Measurements from ENCODE around the gene PANX1. TPM values are rescaled to one million over a fixed set of nuclear protein-coding genes. Genes with fewer than 3 reads are reported as not detected.
"Not testable (repeated sequence)": the region's sequence is repeated elsewhere in the genome, so short reads cannot be mapped to it uniquely, and the experiment has no call there.

The PANX1 gene
- total and polyA plus RNA-seq, 2 donors, result 5.3 to 14.4 TPM

DNA sequence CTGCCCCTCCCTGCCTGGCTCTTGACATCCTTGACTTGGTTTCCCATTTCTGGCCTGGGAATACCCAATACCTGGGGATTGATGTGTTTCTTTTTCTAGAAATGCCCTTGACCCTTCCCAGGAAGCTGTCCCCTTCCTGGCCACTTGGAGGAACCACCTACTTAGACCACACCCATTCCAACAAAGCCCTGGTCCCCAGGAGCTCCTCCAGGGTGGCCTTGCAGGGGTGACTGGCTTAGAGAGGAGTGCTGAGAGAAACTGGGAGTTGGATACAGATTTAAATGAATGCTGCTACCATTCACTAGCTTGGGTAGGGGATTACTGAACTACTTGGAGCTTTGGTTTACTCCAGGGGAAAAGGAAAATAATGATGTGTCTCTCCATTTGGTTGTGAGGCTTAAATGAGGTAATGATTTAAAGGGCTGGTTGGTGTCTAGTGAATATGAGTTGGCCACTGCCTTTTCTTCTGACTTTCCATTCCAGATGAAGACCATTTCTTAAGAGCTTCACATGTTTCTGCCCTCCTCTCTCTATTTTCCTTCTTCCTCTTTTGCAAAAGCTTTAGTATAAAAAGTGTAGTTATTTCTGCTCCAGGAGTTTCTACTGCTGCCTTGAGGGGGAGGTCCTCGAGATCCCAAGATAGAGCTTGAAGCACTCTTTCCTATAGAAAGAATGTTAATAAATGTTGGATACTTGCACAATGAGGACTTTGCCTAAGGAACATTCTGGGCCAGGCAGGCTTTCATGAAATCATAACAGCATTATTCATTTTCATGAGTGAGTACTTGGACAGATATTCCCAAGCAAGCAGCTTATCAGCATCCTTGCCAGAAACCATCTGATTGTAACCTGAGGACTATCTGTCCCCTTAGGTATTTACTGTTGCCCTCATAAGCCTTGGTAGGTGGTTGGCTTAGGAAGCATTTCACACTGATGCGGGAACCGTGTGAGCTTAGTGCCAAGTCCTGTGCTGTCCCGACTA is 22.4 kb downstream of the PANX1 start:
- DNase-seq (ENCODE audit: low read depth in 6 of 9, low spot score in 9 of 9), result no peak

DNA sequence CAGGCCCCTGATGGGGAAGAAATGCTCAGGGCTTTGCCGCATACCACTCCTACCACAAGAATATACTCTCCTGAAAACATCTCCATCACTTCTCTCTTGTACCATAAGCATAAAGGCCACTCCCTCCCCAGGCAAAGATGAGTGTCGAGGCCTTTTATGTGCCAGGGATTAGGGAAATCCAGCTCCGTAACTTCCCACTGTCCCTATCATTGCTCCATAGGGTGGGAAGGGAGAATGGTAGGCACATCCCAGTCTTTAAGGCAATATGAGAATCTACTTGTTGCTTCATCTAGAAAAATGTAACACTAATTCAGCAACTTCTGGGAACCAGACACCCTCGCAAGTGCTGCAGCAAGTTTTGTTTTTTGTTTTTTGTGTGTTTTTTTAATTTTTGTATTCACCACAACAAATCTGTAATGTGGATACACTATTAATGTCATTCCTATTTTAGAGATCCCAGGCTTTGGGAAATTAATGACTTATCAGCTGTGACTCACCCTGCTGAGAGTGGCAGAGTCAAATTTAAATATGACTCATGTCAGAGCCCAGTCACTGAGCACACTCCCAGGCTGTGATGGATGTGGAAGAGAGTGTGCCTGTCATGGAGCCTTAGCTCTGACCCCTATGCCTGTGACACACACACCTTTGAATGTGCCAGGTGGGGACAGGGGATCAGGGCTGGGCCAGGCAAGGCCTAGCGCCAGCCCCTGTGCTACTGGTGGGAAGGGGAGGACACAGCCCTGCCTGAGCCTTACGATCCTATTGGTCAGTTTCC is 23.4 kb downstream of the PANX1 start:
- Histone ChIP-seq H3K4me3 (ENCODE audit: low read length in 2 of 2) (no peak overlapping the region), H3K27me3 (ENCODE audit: control insufficient read depth in 2 of 2, insufficient read depth in 1 of 2, low read length in 1 of 2) (no peaks in the 10 kb centered on the region), H3K4me1 (ENCODE audit: control insufficient read depth in 2 of 2, insufficient read depth in 2 of 2, low read length in 2 of 2) (peaks cover 14 to 41% of the 10 kb centered on the region in 2 donors), H3K9me3 (ENCODE audit: control insufficient read depth in 2 of 2, insufficient read depth in 1 of 2, low read length in 1 of 2) (no peaks in the 10 kb centered on the region), H3K27ac (ENCODE audit: low read depth in 1 of 2, low read length in 1 of 2) (no peak overlapping the region), H3K36me3 (ENCODE audit: control insufficient read depth in 2 of 2, insufficient read depth in 2 of 2, low read length in 1 of 2) (peaks cover 0 to 10% of the 10 kb centered on the region in 2 donors)
- no peak for DNase-seq (ENCODE audit: low read depth in 6 of 9, low spot score in 9 of 9)
- 96% methylated on average over 6 of the region's 6 CpGs for WGBS

More for the DNA sequence above, 22.4 kb downstream of the PANX1 start:
- Histone ChIP-seq H3K4me3 (ENCODE audit: low read length in 2 of 2) (no peak overlapping the region), H3K27ac (ENCODE audit: low read depth in 1 of 2, low read length in 1 of 2) (no peak overlapping the region), H3K9me3 (ENCODE audit: control insufficient read depth in 2 of 2, insufficient read depth in 1 of 2, low read length in 1 of 2) (no peaks in the 10 kb centered on the region), H3K4me1 (ENCODE audit: control insufficient read depth in 2 of 2, insufficient read depth in 2 of 2, low read length in 2 of 2) (peaks cover 14 to 44% of the 10 kb centered on the region in 2 donors), H3K27me3 (ENCODE audit: control insufficient read depth in 2 of 2, insufficient read depth in 1 of 2, low read length in 1 of 2) (no peaks in the 10 kb centered on the region), H3K36me3 (ENCODE audit: control insufficient read depth in 2 of 2, insufficient read depth in 2 of 2, low read length in 1 of 2) (peaks cover 0 to 6% of the 10 kb centered on the region in 2 donors)
- WGBS, result 93% methylated on average over 4 of the region's 4 CpGs

DNA sequence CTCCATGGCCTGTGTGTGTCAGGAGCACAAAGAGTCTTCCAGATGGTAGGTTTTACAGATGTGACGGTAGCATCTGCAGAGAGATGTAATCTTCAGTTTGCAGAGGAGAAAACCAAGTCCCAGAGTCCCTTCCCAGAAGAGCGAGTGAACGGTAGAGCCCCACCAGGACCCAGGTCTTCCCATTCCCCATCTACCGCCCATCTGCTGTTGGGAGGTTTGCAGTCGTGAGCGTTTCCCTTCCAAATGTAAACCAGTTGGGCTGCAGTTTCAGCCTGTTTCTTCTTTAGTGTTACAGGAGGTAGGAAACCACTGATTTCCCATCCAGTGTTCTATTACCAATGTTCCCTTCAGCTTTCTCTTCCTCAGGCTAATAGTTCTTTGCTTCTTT is 24.0 kb downstream of the PANX1 start:
- Histone ChIP-seq H3K27me3 (ENCODE audit: control insufficient read depth in 2 of 2, insufficient read depth in 1 of 2, low read length in 1 of 2) (no peaks in the 10 kb centered on the region), H3K4me1 (ENCODE audit: control insufficient read depth in 2 of 2, insufficient read depth in 2 of 2, low read length in 2 of 2) (peaks cover 9 to 36% of the 10 kb centered on the region in 2 donors), H3K9me3 (ENCODE audit: control insufficient read depth in 2 of 2, insufficient read depth in 1 of 2, low read length in 1 of 2) (no peaks in the 10 kb centered on the region), H3K4me3 (ENCODE audit: low read length in 2 of 2) (no peak overlapping the region), H3K36me3 (ENCODE audit: control insufficient read depth in 2 of 2, insufficient read depth in 2 of 2, low read length in 1 of 2) (peaks cover 0 to 10% of the 10 kb centered on the region in 2 donors), H3K27ac (ENCODE audit: low read depth in 1 of 2, low read length in 1 of 2) (no peak overlapping the region)
- no peak for DNase-seq (ENCODE audit: low read depth in 6 of 9, low spot score in 9 of 9)
- WGBS, result 96% methylated on average over 6 of the region's 6 CpGs

DNA sequence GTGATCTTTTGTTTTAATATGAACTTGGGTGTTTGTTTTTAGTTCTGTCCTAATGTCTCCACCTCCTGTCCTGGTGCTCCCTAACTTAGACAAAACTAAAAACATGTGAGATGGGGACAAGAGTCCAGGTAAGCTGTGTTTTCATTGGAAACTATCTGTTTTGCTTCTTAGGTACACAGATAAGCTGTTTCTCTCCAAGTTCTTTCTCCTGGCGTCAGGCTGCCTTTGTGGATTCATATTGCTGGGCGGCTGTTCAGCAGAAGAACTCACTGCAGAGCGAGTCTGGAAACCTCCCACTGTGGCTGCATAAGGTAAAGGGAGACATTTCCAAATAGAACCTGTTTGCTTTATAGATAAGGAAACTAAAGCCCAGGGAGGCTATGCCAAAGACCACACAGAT is 24.7 kb downstream of the PANX1 start:
- H3K27ac ChIP-seq (ENCODE audit: low read depth in 1 of 2, low read length in 1 of 2), result no peak overlapping the region
- 96% methylated on average over 3 of the region's 3 CpGs for WGBS
- no peaks in the 10 kb centered on the region for H3K27me3 ChIP-seq (ENCODE audit: control insufficient read depth in 2 of 2, insufficient read depth in 1 of 2, low read length in 1 of 2)
- no peaks in the 10 kb centered on the region for H3K9me3 ChIP-seq (ENCODE audit: control insufficient read depth in 2 of 2, insufficient read depth in 1 of 2, low read length in 1 of 2)
- H3K4me3 ChIP-seq (ENCODE audit: low read length in 2 of 2), result no peak overlapping the region
- no peak for DNase-seq (ENCODE audit: low read depth in 6 of 9, low spot score in 9 of 9)
- H3K4me1 ChIP-seq (ENCODE audit: control insufficient read depth in 2 of 2, insufficient read depth in 2 of 2, low read length in 2 of 2), result peaks cover 8 to 33% of the 10 kb centered on the region in 2 donors
- peaks cover 0 to 10% of the 10 kb centered on the region in 2 donors for H3K36me3 ChIP-seq (ENCODE audit: control insufficient read depth in 2 of 2, insufficient read depth in 2 of 2, low read length in 1 of 2)

DNA sequence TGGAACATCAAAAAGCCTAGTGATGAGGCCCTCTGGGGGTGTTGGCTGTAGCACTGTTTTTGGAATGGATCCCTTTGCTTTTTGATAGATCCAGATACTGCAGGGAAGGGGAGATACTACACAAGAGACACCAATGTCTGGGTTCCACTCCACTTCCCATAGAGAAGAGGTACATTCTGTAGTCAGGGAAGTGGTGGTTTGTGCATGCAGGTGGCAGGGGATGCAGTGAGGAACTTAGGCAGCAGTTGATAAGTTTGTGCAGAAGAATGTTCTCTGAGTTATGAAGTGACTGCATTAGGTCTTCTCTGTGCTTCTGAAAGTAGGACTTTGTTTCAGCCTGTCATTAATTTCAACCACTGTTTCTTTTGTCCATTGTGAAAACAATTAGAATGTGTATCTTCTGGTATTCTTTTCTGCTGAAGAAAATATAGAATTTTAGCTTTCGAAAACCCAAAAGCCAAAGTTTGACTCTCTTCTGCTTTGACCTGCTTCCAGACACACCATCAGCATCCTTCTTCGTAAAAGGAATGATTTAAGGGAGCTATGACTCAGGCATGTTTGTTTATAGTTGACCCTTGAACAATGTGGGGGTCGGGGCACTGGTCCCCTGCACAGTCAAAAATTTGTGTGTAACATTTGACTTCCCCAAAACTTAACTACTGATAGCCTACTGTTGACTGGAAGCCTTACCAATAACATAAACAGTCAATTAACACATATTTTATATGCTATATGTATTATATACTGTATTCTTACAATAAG is 25.6 kb downstream of the PANX1 start:
- H3K9me3 ChIP-seq (ENCODE audit: control insufficient read depth in 2 of 2, insufficient read depth in 1 of 2, low read length in 1 of 2), result no peaks in the 10 kb centered on the region
- H3K4me3 ChIP-seq (ENCODE audit: low read length in 2 of 2), result no peak overlapping the region
- H3K36me3 ChIP-seq (ENCODE audit: control insufficient read depth in 2 of 2, insufficient read depth in 2 of 2, low read length in 1 of 2), result peaks cover 0 to 10% of the 10 kb centered on the region in 2 donors
- no peak overlapping the region for H3K27ac ChIP-seq (ENCODE audit: low read depth in 1 of 2, low read length in 1 of 2)
- H3K27me3 ChIP-seq (ENCODE audit: control insufficient read depth in 2 of 2, insufficient read depth in 1 of 2, low read length in 1 of 2), result no peaks in the 10 kb centered on the region
- 90% methylated on average over 3 of the region's 3 CpGs for WGBS
- H3K4me1 ChIP-seq (ENCODE audit: control insufficient read depth in 2 of 2, insufficient read depth in 2 of 2, low read length in 2 of 2), result peaks cover 5 to 26% of the 10 kb centered on the region in 2 donors
- no peak for DNase-seq (ENCODE audit: low read depth in 6 of 9, low spot score in 9 of 9)

DNA sequence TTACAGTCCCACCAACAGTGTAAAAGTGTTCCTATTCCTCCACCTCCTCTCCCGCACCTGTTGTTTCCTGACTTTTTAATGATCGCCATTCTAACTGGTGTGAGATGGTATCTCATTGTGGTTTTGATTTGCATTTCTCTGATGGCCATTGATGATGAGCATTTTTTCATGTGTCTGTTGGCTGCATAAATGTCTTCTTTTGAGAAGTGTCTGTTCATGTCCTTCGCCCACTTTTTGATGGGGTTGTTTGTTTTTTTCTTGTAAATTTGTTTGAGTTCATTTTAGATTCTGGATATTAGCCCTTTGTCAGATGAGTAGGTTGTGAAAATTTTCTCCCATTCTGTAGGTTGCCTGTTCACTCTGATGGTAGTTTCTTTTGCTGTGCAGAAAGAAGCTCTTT is 28.7 kb downstream of the PANX1 start:
- not testable (repeated sequence) for DNase-seq (ENCODE audit: low read depth in 6 of 9, low spot score in 9 of 9); H3K27me3 ChIP-seq (ENCODE audit: control insufficient read depth in 2 of 2, insufficient read depth in 1 of 2, low read length in 1 of 2); H3K9me3 ChIP-seq (ENCODE audit: control insufficient read depth in 2 of 2, insufficient read depth in 1 of 2, low read length in 1 of 2); H3K4me3 ChIP-seq (ENCODE audit: low read length in 2 of 2); H3K27ac ChIP-seq (ENCODE audit: low read depth in 1 of 2, low read length in 1 of 2)
- WGBS, result 93% methylated on average over 3 of the region's 3 CpGs
- H3K4me1 ChIP-seq (ENCODE audit: control insufficient read depth in 2 of 2, insufficient read depth in 2 of 2, low read length in 2 of 2), result peaks cover 0 to 11% of the 10 kb centered on the region in 2 donors
- H3K36me3 ChIP-seq (ENCODE audit: control insufficient read depth in 2 of 2, insufficient read depth in 2 of 2, low read length in 1 of 2), result peaks cover 0 to 10% of the 10 kb centered on the region in 2 donors

DNA sequence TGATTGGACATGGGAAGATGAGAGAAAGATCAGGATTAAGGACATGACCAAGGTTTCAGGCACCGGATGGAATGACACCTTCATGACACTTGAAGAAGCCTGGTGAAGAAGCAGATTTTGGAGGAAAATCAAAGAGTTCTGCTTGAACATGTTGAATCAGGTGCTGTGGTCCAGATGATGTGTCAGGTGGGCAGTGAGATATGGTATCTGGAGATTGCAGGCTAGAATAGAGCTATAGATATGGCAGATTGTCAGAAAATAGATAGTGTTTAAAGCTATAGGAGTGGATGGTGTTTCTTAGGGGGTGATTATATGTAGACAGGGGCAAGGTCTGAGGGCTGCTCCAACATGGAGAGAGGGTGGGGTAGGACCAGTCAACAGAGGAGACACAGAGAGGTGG is 40.2 kb downstream of the PANX1 start:
- Histone ChIP-seq H3K4me1 (ENCODE audit: control insufficient read depth in 2 of 2, insufficient read depth in 2 of 2, low read length in 2 of 2) (peaks cover 0 to 11% of the 10 kb centered on the region in 2 donors), H3K27ac (ENCODE audit: low read depth in 1 of 2, low read length in 1 of 2) (no peak overlapping the region), H3K36me3 (ENCODE audit: control insufficient read depth in 2 of 2, insufficient read depth in 2 of 2, low read length in 1 of 2) (no peaks in the 10 kb centered on the region), H3K4me3 (ENCODE audit: low read length in 2 of 2) (no peak overlapping the region), H3K27me3 (ENCODE audit: control insufficient read depth in 2 of 2, insufficient read depth in 1 of 2, low read length in 1 of 2) (no peaks in the 10 kb centered on the region), H3K9me3 (ENCODE audit: control insufficient read depth in 2 of 2, insufficient read depth in 1 of 2, low read length in 1 of 2) (no peaks in the 10 kb centered on the region)
- DNase-seq (ENCODE audit: low read depth in 6 of 9, low spot score in 9 of 9), result no peak
- WGBS, result 98% methylated on average over 1 of the region's 1 CpG

DNA sequence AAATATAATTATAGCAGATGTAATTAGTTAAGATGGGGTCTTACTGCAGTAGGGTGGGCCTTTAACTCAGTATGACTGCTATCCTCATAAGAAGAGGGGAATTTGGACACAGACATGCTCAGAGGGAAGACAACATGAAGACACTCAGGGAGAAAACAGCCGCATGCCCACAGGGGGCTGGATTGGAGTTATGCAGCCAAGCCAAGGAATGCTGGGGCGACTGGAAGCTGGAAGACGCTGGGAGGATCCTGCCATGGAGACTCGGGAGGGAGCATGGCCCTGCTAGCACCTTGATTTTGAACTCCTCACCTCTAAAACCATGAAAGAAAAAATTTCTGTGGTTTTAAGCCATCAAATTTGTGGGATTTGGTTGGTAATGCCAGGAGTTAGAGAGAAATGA is 40.9 kb downstream of the PANX1 start:
- Histone ChIP-seq H3K4me1 (ENCODE audit: control insufficient read depth in 2 of 2, insufficient read depth in 2 of 2, low read length in 2 of 2) (peaks cover 0 to 11% of the 10 kb centered on the region in 2 donors), H3K27me3 (ENCODE audit: control insufficient read depth in 2 of 2, insufficient read depth in 1 of 2, low read length in 1 of 2) (no peaks in the 10 kb centered on the region), H3K27ac (ENCODE audit: low read depth in 1 of 2, low read length in 1 of 2) (no peak overlapping the region), H3K4me3 (ENCODE audit: low read length in 2 of 2) (no peak overlapping the region), H3K9me3 (ENCODE audit: control insufficient read depth in 2 of 2, insufficient read depth in 1 of 2, low read length in 1 of 2) (no peaks in the 10 kb centered on the region), H3K36me3 (ENCODE audit: control insufficient read depth in 2 of 2, insufficient read depth in 2 of 2, low read length in 1 of 2) (peaks cover 0 to 5% of the 10 kb centered on the region in 2 donors)
- over 99% methylated on average over 4 of the region's 4 CpGs for WGBS
- DNase-seq (ENCODE audit: low read depth in 6 of 9, low spot score in 9 of 9), result no peak
